Hippocampal formation (tissue), 2 donors: ENCODE measurements around the gene FOXO6.
"Not testable (repeated sequence)": the region's sequence is repeated elsewhere in the genome, so short reads cannot be mapped to it uniquely, and the experiment has no call there.

Experiments
- DNase-seq, 2 donors: peaks; one replicate each; lab custom pipeline; 2025; lab: John Stamatoyannopoulos, UW

The FOXO6 gene

GRCh38 chr1:41329662-41330587 lies 31.3 kb upstream of the FOXO6 start:
- DNase-seq = no peak

DNA sequence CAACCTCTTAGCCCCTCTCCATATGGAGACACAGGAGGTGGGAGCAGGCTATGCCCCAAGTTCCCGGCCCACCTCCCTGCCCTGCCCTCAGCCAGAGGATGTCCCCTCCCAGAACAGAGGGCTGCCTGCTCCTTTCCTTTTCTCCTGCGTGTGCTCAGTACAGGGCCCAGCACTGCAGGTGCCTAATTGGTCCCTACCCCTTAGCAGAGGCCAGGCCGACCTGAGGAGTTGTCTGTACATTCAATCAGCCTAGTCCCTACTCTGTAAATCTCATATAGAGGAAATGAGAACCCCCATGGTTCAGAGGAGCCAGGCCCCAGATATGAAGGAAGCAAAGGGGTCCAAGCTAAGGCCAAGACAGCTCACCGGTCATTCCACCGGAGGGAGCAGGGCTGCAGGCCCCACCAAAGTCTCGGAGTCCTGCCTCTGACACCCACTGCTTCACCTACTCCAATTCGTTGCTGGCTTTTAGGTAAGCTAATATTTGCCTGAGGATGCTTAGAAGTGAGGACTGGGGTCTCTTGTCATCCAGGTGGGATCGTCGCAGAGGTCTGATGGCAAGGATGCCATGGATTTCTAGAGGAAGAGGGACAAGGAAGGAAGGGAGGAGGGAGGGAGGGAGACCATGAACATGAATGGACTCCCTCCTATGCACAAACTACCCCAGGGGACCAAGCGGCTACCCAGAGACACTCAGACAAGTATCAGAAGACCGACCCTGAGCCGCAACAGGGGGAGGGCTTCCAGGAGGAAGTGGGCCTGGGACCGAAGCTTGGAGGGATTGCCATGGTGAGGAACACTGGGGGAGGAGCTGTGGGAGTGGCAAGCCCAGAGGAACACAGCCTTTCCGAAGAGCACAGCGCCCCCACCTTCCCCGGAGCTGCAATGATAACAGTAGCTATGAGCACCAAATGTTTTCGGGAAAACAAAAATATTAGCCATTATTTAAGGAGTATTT lies 30.4 kb upstream of the FOXO6 start:
- no peak for DNase-seq

- DNase-seq = no peak
Observed at GRCh38 chr1:41331546-41331917, 29.7 kb upstream of the FOXO6 start.

DNA sequence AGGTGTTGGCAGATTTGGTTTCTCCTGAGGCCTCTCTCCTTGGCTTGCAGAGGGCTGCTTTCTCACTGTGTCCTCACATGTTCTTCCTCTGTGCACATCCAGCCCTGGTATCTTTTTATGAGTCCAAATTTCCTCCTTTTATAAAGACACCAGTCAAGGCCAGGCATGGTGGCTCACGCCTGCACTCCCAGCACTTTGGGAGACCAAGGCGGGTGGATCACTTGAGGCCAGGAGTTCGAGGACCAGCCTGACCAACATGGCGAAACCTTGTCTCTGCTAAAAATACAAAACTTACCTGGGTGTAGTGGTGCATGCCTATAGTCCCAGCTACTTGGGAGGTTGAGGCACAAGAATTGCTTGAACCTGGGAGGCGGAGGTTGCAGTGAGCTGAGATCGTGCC lies 29.1 kb upstream of the FOXO6 start:
- not testable (repeated sequence) for DNase-seq

DNA sequence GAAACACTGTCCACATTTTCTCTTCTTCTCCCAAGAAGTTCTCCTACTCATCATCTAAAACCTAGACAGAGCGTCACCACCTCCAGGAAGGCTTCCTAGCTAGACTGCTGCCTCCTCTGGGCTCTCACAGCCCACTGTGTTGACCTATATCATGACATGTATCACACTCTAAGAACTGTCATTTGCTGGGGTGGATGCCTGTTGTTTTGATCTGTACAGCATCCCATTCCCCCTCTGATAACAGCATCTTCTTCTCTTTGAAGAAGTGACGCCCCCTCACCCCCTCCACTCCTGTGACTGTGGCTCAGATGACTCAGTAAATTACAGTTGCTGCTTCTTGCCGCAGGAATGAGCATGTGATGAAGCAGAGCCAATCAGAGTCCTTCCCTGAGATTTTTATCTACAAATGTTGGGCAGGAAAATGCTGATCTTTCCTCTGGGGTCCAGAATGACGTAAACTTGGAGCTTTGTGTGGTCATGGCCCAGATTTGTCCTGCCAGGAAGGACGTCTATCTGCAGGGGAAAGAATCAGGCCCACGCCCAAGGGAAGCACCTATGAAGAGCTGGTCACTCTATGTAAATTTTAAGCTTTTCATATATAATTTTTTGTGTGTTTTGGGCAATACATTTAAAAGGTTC lies 28.0 kb upstream of the FOXO6 start:
- DNase-seq = no peak

GRCh38 chr1:41338820-41339219 lies 22.4 kb upstream of the FOXO6 start:
- DNase-seq = no peak

GRCh38 chr1:41340655-41341364 lies 20.4 kb upstream of the FOXO6 start:
- DNase-seq = no peak

DNA sequence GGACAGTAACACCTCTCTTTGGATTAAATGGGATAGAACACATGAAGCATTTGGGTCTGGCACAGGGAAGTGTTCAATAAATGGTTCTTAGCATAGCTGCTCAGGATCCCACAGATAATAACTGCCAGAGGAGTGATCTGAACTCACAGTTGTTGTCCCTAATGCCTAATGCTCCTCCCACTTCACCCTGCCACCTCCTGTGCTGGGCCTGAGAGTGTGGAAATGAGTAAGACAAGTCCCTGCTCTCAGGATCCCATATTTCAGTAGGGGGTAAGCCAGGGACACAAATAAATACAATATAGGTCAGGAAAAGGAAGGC lies 19.9 kb upstream of the FOXO6 start:
- DNase-seq = no peak

- DNase-seq = no peak
Observed at GRCh38 chr1:41341772-41342562, 19.3 kb upstream of the FOXO6 start.

DNA sequence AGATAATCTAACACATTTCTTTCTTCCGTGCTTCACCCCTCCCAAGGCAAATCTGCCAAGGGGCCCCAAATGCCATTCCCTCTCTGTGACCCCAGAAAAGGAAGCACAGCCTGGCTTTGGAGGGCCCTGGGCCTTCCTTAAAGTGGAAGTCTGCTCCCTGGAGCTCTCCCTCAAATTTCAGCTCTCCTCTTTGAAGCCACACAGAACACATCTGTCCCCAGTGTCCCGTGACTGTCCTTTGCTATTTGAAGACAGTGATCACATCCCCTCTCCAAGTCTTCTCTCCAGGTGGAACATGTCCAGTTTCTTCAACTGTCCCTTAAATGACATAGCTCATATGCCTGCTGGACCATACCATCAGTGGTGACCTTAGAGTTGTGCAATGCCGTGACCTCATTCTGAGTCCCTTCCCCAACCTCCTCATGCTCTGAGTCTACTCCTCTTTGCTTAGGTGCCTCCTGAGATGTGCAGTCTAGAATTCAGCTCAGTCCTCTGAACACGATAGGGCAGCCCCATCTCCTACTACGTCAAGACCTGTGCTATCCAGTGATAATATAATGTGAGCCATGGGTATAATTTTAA lies 18.4 kb upstream of the FOXO6 start:
- no peak for DNase-seq

DNA sequence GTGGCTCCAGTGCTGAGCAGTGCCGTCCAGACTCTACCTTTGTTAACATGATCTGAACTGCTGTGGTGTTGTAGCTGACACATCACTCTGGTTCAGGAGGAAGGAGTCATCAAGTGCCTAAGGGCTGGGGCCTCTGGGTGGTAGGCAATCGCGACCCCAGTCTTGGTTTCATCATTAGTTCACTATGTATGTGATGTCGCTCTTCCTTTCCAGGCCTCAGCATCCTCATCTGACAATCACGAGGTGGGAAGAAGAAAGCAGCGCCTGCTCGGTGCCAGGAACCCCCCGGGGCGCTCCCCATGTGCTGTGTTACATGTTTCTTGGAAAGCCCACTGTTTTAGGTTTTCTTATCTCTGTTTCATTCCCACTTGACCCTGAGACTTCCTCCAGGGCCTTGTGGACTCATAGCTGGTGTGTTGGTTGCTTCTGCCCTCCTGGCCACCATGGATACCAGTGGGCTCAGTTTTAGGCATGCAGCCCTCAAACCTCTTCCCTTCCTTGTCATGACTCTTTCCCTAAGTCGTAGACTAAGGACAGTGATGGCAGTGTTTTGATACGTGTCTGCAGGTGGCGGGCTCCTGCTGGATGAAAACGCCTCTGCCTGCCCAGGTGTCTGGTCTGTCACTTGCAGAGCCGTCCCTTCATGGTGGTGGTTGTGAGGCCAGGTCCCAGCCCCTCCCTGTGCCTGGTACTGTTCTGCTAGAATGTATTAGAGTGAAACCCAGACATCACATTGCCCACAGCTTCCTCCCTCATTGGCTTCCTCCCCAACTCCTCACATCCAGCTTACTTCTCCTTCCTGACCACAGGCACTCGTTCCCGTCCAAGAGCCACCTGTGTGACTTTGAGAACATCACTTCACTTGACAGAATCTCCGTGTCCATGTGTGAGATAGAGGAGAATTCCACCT lies 17.2 kb upstream of the FOXO6 start:
- no peak for DNase-seq

- DNase-seq = no peak
Observed at GRCh38 chr1:41344708-41345159, 16.5 kb upstream of the FOXO6 start.

- DNase-seq = no peak
Observed at GRCh38 chr1:41345434-41346075, 15.7 kb upstream of the FOXO6 start.

GRCh38 chr1:41347276-41347675 lies 14.0 kb upstream of the FOXO6 start:
- DNase-seq = no peak

DNA sequence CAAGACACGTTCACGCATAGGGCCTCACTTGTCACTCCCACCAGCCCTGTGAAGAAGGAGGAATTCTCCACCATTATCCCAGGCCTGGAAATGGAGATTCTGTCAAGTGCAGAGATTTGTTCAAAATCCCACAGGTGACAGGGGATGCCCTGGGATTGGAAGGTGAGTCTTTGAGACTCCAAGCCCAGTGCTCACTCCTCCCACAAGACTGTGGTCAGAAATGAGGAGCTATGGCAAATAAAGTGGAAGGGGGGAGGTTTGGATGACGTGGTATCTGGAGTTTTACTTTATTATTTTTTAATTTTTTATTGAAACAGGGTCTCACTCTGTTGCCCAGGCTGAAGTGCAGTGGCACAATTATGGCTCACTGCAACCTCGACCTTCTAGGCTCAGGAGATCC lies 12.8 kb upstream of the FOXO6 start:
- DNase-seq = no peak

DNA sequence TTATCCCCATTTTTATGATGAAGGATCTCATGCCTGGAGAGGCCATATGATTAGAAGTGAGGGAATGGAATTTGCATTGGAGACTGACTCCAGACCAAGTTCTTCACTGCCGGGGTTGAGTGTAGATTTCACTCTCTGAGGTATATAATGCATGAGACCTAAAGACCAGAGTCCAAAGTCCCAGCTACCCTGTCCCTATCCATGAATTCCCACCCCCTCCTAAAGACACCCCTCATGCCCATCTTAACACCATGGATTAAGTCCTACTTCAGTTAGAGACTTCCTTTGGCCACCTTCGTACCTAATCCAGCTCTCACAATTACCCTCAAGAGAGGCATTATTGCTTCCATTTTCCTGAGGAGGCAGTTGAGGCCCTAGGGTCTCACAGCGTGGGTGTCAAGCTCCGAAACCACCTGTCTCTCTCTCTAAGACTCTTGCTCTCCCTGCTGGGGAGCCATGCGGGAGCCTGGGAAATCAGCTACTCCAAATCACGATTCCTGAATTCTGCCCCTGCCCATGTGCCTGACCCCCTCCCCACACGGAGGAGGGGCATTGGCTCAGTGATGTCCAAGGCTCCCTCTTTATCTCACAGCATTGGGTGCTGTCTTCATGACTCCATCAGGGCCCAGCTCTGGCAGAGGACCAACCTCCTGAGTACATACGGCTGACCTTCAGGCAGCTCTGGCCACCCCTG lies 11.7 kb upstream of the FOXO6 start:
- no peak for DNase-seq

- no peak for DNase-seq
Observed at GRCh38 chr1:41350055-41350378, 11.2 kb upstream of the FOXO6 start.
